Keratinocyte (primary cell): Measurements from ENCODE around the gene CLSTN3.

ENCODE experiments used
- CTCF ChIP-seq, 3 experiments: IDR thresholded peaks in 1 of 3; conservative IDR thresholded peaks in 1 of 3; optimal IDR thresholded peaks in 1 of 3; 2 replicates in 2 of 3; 3 replicates in 1 of 3; pipeline versions ENCODE3 to v1.5.1; 2011; ENCODE audit warnings: low read length in 3 of 3, mild to moderate bottlenecking in 3 of 3, moderate library complexity in 2 of 3, control low read depth in 1 of 3, inconsistent platforms in 1 of 3; ENCODE audit not compliant: insufficient read depth in 2 of 3; ENCODE audit errors: extremely low read depth in 1 of 3
- EZH2 ChIP-seq: IDR thresholded peaks from one replicate; pipeline ENCODE4 v1.6.1; 2012; ENCODE audit warnings: inconsistent platforms, mild to moderate bottlenecking, low read length, moderate library complexity

GRCh38 chr12:7136676-7137075 lies 6.5 kb downstream of the CLSTN3 start:
- TF ChIP-seq CTCF (optimal IDR thresholded peaks at IDR 0.05 in 1 of 3, IDR thresholded peaks at IDR 0.05 in 1 of 3, conservative IDR thresholded peaks at IDR 0.05 in 1 of 3; ENCODE audit: extremely low read depth in 1 of 3, insufficient read depth in 2 of 3, low read length in 3 of 3) (no peak), EZH2 (no peak)
